Measurements from ENCODE around the gene CES4A. TPM values are rescaled to one million over a fixed set of nuclear protein-coding genes. Genes with fewer than 3 reads are reported as not detected.

Gene CES4A
- polyA plus RNA-seq, 1 of the 3 experiments (the other 2 are of a cell fraction): 7.3 TPM

GRCh38 chr16:67006930-67007658 lies 18.7 kb downstream of the CES4A start:
- Histone ChIP-seq H3K36me3 (replicated peaks in 1 of 2; ENCODE audit: control insufficient read depth in 1 of 2, insufficient read depth in 2 of 2, low read length in 1 of 2) (no peaks in the 10 kb centered on the region), H2AFZ (ENCODE audit: low read depth) (no peak overlapping the region; the same call in 1 of the 2 replicates), H3K4me1 (ENCODE audit: control insufficient read depth in 1 of 2, insufficient read depth in 2 of 2, low read depth in 1 of 2, low read length in 1 of 2) (0 out of 4 replicates have a peak, but pooled peaks cover 0 to 3% of the 10 kb centered on the region in 2 experiments), H3K4me2 (no peak overlapping the region), H3K9ac (no peak overlapping the region), H3K79me2 (ENCODE audit: insufficient read depth) (no peaks in the 10 kb centered on the region), H4K20me1 (ENCODE audit: insufficient read depth) (no peaks in the 10 kb centered on the region), H3F3A (replicated peaks; ENCODE audit: insufficient read depth) (no peaks in the 10 kb centered on the region), H3K9me2 (no peaks in the 10 kb centered on the region), H3K27me3 (ENCODE audit: insufficient read depth) (no peaks in the 10 kb centered on the region), H3K27ac (ENCODE audit: low read depth in 2 of 2, low read length in 1 of 2) (no peak overlapping the region), H3K4me3 (ENCODE audit: low read depth in 2 of 2, low read length in 1 of 2) (no peak overlapping the region), H3K9me3 (no peaks in the 10 kb centered on the region)
- 77% methylated on average over 12 of the region's 12 CpGs for WGBS (ENCODE audit: low lambda C conversion rate)
- POLR2A ChIA-PET: interaction anchor here (0.6 kb wide), 1 partner anchor 11 kb away, joined by 3 read pairs; no protein-coding TSS in a partner anchor
- DNase-seq: no peak
- TF ChIP-seq, protein P1, sequence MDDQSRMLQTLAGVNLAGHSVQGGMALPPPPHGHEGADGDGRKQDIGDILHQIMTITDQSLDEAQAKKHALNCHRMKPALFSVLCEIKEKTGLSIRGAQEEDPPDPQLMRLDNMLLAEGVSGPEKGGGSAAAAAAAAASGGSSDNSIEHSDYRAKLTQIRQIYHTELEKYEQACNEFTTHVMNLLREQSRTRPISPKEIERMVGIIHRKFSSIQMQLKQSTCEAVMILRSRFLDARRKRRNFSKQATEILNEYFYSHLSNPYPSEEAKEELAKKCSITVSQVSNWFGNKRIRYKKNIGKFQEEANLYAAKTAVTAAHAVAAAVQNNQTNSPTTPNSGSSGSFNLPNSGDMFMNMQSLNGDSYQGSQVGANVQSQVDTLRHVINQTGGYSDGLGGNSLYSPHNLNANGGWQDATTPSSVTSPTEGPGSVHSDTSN (IDR thresholded peaks at IDR 0.05): no peak
- no peak for TF ChIP-seq MEF2A (IDR thresholded peaks at IDR 0.05; ENCODE audit: borderline replicate concordance, low read depth)
- no peak for TF ChIP-seq RCOR1 (IDR thresholded peaks at IDR 0.05; ENCODE audit: low read length)
- TF ChIP-seq, protein P2, sequence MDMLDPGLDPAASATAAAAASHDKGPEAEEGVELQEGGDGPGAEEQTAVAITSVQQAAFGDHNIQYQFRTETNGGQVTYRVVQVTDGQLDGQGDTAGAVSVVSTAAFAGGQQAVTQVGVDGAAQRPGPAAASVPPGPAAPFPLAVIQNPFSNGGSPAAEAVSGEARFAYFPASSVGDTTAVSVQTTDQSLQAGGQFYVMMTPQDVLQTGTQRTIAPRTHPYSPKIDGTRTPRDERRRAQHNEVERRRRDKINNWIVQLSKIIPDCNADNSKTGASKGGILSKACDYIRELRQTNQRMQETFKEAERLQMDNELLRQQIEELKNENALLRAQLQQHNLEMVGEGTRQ (IDR thresholded peaks at IDR 0.05; ENCODE audit: borderline replicate concordance, low read depth, low read length): no peak
- no peak for TF ChIP-seq TEAD4 (IDR thresholded peaks at IDR 0.05; ENCODE audit: borderline replicate concordance, insufficient read depth)
- no peak for TF ChIP-seq ELF1 (IDR thresholded peaks at IDR 0.05)
- TF ChIP-seq SMC3 (IDR thresholded peaks at IDR 0.05; ENCODE audit: low read depth, low read length): no peak
- no peak for TF ChIP-seq POLR2AphosphoS5 (IDR thresholded peaks at IDR 0.05; ENCODE audit: low read depth, low read length)
- no peak for TF ChIP-seq TAF1 (IDR thresholded peaks at IDR 0.05; ENCODE audit: borderline replicate concordance, low read depth, low read length)
- no peak for TF ChIP-seq RAD21 (IDR thresholded peaks at IDR 0.05; ENCODE audit: low read length)
- no peak for TF ChIP-seq RFX5 (IDR thresholded peaks at IDR 0.05; ENCODE audit: low read length)
- TF ChIP-seq, protein P3, sequence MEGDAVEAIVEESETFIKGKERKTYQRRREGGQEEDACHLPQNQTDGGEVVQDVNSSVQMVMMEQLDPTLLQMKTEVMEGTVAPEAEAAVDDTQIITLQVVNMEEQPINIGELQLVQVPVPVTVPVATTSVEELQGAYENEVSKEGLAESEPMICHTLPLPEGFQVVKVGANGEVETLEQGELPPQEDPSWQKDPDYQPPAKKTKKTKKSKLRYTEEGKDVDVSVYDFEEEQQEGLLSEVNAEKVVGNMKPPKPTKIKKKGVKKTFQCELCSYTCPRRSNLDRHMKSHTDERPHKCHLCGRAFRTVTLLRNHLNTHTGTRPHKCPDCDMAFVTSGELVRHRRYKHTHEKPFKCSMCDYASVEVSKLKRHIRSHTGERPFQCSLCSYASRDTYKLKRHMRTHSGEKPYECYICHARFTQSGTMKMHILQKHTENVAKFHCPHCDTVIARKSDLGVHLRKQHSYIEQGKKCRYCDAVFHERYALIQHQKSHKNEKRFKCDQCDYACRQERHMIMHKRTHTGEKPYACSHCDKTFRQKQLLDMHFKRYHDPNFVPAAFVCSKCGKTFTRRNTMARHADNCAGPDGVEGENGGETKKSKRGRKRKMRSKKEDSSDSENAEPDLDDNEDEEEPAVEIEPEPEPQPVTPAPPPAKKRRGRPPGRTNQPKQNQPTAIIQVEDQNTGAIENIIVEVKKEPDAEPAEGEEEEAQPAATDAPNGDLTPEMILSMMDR (IDR thresholded peaks at IDR 0.05): no peak
- no peak for TF ChIP-seq TCF12 (IDR thresholded peaks at IDR 0.05)
- no peak for TF ChIP-seq CHD2 (IDR thresholded peaks at IDR 0.05; ENCODE audit: low read length, partially characterized antibody)
- TF ChIP-seq YY1 (IDR thresholded peaks at IDR 0.05; ENCODE audit: low read depth): no peak
- no peak for TF ChIP-seq ZBTB33 (IDR thresholded peaks at IDR 0.05; ENCODE audit: borderline replicate concordance, low read depth)
- no peak for TF ChIP-seq NFIC (IDR thresholded peaks at IDR 0.05; ENCODE audit: borderline replicate concordance)
- no peak for TF ChIP-seq FOXJ3 (CRISPR knock-in tag; IDR thresholded peaks at IDR 0.05)
- CTCF ChIA-PET: interaction anchor here (0.8 to 2.0 kb wide), 8 partner anchors 11 to 151 kb away, joined by 3 to 9 read pairs (median 4); no protein-coding TSS in a partner anchor
